MM.1S (cell line): Measurements from ENCODE around the gene TMEM187.

ENCODE experiments used
- EZH2 ChIP-seq: fragments of 300-600 bp; sonication (generic); optimal IDR thresholded peaks from 2 replicates; pipeline ENCODE3; 2017; ENCODE audit warnings: low read depth, mild to moderate bottlenecking, antibody characterized with exemption, low read length, mixed read lengths
- EZH2phosphoT487 ChIP-seq: fragments of 300-600 bp; sonication (generic); IDR thresholded peaks from 2 replicates; pipeline ENCODE4 v1.6.1; 2018; ENCODE audit warnings: antibody characterized with exemption, low read length
- TF ChIP-seq, protein P1 (sequence below): fragments of 300-600 bp; sonication (generic); IDR thresholded peaks from 2 replicates; pipeline ENCODE4 v1.5.1; 2016; ENCODE audit warnings: antibody characterized with exemption, low read length, mixed read lengths

DNA sequence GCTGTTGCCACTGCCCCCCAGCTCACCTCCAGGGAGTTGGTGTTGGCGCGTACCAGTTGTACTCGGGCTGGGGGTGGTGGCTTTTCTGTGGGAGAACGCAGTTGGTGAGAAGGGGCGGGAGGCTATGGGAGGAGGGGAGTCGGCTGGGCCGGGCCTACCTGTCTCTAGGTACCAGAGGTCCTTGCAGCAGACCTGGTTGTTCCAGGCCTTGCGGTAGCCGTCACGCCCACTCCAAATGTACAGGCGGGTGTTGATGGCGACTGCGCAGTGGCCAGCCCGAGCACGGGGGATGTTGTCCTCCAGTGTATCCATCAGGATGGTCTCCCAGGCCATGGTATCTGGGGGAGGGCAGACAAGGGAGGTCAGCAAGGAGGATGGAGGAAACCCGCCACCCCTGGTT, 12.5 kb upstream of the TMEM187 start:
- TF ChIP-seq, protein P1, sequence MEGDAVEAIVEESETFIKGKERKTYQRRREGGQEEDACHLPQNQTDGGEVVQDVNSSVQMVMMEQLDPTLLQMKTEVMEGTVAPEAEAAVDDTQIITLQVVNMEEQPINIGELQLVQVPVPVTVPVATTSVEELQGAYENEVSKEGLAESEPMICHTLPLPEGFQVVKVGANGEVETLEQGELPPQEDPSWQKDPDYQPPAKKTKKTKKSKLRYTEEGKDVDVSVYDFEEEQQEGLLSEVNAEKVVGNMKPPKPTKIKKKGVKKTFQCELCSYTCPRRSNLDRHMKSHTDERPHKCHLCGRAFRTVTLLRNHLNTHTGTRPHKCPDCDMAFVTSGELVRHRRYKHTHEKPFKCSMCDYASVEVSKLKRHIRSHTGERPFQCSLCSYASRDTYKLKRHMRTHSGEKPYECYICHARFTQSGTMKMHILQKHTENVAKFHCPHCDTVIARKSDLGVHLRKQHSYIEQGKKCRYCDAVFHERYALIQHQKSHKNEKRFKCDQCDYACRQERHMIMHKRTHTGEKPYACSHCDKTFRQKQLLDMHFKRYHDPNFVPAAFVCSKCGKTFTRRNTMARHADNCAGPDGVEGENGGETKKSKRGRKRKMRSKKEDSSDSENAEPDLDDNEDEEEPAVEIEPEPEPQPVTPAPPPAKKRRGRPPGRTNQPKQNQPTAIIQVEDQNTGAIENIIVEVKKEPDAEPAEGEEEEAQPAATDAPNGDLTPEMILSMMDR, result no peak
- TF ChIP-seq EZH2phosphoT487, result no peak
- TF ChIP-seq EZH2, result no peak
